GM19193 (cell line): ENCODE measurements around the gene DGKA.

Experiments
- POLR2A ChIP-seq: IDR thresholded peaks from 4 replicates; pipeline ENCODE4 v1.6.1; 2011; ENCODE audit not compliant: insufficient read depth, insufficient read length; ENCODE audit errors: extremely low read depth

DGKA gene

DNA sequence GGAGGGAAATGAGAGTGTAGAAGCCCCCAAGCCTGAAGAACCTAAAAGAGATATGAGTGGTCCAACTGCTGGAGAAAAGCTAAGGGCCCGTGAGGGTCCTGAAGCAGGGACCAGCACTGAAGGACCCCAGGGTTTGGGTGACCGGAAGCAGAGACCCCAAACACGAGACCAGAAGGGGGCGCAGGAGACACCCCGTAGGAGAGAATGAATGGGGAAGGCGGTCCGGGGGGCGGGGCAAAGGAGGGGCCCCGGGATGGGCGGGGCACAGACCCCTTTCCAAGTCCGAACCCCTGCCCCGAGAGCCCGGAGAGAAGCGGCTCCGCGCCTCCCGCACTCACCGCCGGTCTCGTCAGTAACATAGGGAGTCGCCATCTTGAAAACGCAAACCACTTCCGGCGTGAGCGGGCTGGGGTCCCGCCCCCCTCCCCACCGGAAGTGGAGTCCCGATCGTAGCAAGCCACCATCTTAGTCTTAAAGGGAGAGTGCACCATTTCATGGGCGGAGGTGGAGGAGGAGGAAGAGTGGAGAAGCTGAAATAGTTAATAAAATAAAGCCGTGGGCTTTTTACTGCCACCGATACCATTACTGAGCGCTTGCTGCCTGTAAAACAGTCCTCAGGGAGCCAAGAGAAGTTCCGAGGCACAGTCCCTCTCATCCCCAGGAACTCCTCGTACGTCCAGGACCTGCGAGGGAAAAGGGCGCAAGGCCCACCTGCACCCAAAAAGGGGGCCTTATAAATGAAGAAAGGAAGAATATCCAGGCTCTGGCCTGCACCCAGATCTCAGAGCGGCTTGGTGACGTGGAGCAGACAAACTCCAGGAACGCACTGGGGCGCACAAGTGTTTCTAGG, 4.0 kb upstream of the DGKA start:
- peak; percentile 72 for TF ChIP-seq POLR2A

DNA sequence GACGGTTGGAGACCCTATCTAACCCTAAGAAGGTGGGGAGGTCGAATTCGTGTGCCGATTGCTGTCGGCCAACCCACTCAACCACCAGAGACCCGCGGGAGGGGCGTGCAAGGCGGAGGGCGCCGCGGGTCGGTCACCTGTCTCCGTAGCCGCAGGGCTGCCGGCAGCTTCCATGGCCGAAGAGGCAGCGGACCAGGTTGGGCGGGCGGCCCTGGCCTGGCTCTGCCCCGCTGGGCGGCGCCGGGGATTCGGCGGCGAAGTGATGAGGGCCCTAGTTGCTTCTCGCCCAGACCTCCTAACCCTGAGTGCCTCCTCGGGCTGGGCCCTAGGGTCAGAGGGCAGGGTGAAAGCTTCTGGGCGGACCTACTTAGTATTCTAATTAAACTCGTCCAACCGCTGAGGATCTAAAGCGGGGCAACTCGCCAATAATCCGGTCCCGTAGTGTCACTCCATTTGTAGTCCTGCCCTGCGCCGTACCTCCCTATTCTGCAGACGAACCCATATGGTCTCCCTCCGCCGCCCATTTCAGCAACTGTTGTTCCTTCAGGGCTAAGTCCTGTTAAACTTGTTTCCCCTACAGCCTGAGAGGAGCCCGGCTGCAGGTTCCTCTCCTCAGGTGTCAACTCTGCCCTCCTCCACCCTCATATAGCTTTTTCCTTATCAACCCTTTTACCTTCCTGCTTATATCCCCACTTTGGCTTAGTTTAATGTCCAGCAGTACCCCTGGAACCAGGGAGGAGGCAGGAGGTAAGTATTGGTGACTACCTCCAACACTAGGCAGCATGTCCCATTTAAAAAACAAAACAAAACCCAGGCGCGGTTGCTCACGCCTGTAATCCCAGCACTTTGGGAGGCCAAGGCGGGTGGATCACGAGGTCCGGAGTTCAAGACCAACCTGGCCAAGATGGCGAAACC, 3.1 kb upstream of the DGKA start, which contains the start of gene PYM1:
Gene PYM1 (minus strand): TSS at position 307 of the 915 bp plus-strand sequence. CDS start 133 bp downstream, at position 174.
- peak; percentile 94 for TF ChIP-seq POLR2A

GRCh38 chr12:55929306-55929791, 1.6 kb upstream of the DGKA start:
- TF ChIP-seq POLR2A: peak; percentile 79

- TF ChIP-seq POLR2A: no peak
Observed at GRCh38 chr12:55931317-55931779, 386 bp downstream of the DGKA start.

GRCh38 chr12:55931780-55932550, 1.0 kb downstream of the DGKA start:
- TF ChIP-seq POLR2A: no peak

DNA sequence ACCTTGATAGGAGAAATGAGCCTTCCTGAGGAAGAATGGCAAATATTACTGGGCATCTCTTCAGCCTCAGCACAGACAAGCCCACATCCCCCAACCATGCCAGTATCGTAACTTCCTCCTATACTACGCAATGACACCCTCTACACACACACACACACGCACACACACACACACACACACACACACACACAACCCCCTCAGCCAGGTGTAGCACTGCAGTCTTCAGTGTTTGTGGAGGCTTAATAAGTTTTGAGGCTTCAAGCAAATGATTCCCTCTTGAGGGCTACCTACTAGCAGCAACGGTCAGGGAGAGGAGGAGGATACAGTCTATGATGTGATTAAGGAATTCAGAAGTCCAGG, 1.6 kb downstream of the DGKA start:
- TF ChIP-seq POLR2A: no peak

- no peak for TF ChIP-seq POLR2A
Observed at GRCh38 chr12:55933169-55933798, 2.3 kb downstream of the DGKA start.

- TF ChIP-seq POLR2A: no peak
Observed at GRCh38 chr12:55933799-55934742, 3.1 kb downstream of the DGKA start.

- no peak for TF ChIP-seq POLR2A
Observed at GRCh38 chr12:55934773-55935172, 3.8 kb downstream of the DGKA start.

DNA sequence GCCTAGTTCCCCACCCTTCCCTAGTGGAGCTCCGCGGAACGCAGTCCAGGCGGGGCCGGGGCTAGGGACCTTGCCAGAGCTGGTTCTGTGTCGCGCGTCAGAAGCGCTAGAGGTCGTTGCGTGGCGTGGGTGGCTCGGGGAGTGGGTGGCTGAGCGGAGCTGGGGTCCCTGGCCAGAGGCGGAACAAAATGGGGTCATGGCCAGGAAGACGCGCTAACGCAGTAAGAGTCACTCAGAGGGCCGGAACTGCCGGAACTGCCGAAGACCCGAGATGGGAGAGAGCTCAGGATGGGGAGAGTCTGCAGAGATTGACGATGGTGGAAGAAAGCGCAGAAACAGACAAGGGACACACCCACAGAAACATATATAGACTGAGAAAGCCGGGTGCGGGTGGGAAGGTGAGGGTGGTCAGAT, 4.8 kb downstream of the DGKA start:
- no peak for TF ChIP-seq POLR2A

DNA sequence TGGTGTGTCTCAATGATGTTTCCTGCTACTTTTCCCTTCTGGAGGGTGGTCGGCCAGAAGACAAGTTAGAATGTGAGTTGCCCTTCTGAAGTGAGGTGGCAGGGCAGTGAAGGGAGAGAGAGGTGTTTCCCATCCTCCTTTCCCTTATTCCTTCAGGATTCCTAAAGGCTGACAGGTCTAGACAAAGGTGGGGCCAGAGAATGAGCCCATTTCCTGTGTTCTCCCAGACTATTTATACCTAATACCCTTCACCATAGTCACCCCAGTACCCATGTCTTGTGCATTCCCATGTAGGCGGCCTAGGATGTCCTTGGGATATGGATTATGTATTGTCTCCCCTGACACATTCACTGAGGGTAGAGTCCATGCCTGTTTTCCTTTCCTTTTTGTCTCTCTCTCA, 7.0 kb downstream of the DGKA start:
- no peak for TF ChIP-seq POLR2A

DNA sequence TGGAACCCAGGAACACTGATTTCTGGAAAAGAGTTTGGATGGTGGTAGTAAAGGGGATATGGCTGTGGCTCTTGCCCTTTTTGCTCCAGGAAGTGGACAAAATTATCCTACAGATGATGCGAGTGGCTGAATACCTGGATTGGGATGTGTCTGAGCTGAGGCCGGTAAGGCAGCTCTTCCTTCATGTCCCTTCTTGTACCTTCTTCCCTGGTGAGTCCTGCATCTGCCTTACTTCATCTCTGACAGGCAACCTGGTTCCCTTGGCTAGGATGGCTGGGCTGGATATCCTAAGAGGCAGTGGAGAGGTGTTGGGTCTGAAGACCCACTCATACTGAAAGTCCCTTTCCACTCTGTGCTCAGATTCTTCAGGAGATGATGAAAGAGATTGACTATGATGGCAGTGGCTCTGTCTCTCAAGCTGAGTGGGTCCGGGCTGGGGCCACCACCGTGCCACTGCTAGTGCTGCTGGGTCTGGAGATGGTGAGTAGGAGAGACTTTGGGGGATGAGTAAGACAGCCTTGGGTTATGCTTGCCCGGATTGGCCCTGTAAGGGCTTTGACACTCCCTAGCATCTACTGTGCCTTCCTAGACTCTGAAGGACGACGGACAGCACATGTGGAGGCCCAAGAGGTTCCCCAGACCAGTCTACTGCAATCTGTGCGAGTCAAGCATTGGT, 8.0 kb downstream of the DGKA start:
- TF ChIP-seq POLR2A: no peak
